Measurements from ENCODE around the gene GATD1. TPM values are rescaled to one million over a fixed set of nuclear protein-coding genes. Genes with fewer than 3 reads are reported as not detected.

Gene GATD1
- total RNA-seq, 2 experiments from 2014 or later: 109 to 117 TPM

- Histone ChIP-seq H3K27ac (ENCODE audit: low read depth, low read length, poor library complexity, severe bottlenecking) (no peak overlapping the region), H4K20me1 (ENCODE audit: insufficient read depth, low read length) (no peaks in the 10 kb centered on the region), H3K9me3 (ENCODE audit: low read length) (no peaks in the 10 kb centered on the region), H3K4me1 (ENCODE audit: insufficient read depth, low read length, poor library complexity, severe bottlenecking) (no peaks in the 10 kb centered on the region), H3K9me2 (ENCODE audit: insufficient read depth, low read length) (no peaks in the 10 kb centered on the region), H3K79me2 (ENCODE audit: insufficient read depth, low read depth, low read length) (no peaks in the 10 kb centered on the region), H3K4me2 (ENCODE audit: low read length) (no peak overlapping the region), H3K4me3 (ENCODE audit: low read depth, low read length, poor library complexity, severe bottlenecking) (no peak overlapping the region), H3K36me3 (ENCODE audit: insufficient read depth, low read length) (peaks cover 88% of the 10 kb centered on the region), H2AFZ (ENCODE audit: low read length) (no peak overlapping the region)
- ChIA-PET POLR2A (no interaction called here), CTCF (ENCODE audit: unreplicated experiment) (no interaction called here)
- BruUV-seq (replicated peaks): TSS peak; percentile 80
- intact Hi-C loops (cut with micrococcal nuclease; ENCODE audit: unreplicated experiment): no loop called here
- no peak for DNase-seq (ENCODE audit: low spot score)
- no peak for TF ChIP-seq EZH2phosphoT487 (IDR thresholded peaks at IDR 0.05; ENCODE audit: borderline replicate concordance, low read depth, low read length)
- TF ChIP-seq CTCF (conservative IDR thresholded peaks at IDR 0.05; ENCODE audit: low read length): no peak
Measured at GRCh38 chr11:767238-767637, 10.0 kb downstream of the GATD1 start.

- Histone ChIP-seq H3K36me3 (ENCODE audit: insufficient read depth, low read length) (peaks cover 88% of the 10 kb centered on the region), H3K4me3 (ENCODE audit: low read depth, low read length, poor library complexity, severe bottlenecking) (no peak overlapping the region), H2AFZ (ENCODE audit: low read length) (no peak overlapping the region), H3K79me2 (ENCODE audit: insufficient read depth, low read depth, low read length) (no peaks in the 10 kb centered on the region), H3K27ac (ENCODE audit: low read depth, low read length, poor library complexity, severe bottlenecking) (no peak overlapping the region), H4K20me1 (ENCODE audit: insufficient read depth, low read length) (no peaks in the 10 kb centered on the region), H3K4me1 (ENCODE audit: insufficient read depth, low read length, poor library complexity, severe bottlenecking) (no peaks in the 10 kb centered on the region), H3K9me2 (ENCODE audit: insufficient read depth, low read length) (no peaks in the 10 kb centered on the region), H3K9me3 (ENCODE audit: low read length) (no peaks in the 10 kb centered on the region), H3K4me2 (ENCODE audit: low read length) (no peak overlapping the region)
- no peak for DNase-seq (ENCODE audit: low spot score)
- no peak for TF ChIP-seq CTCF (conservative IDR thresholded peaks at IDR 0.05; ENCODE audit: low read length)
- no peak for TF ChIP-seq EZH2phosphoT487 (IDR thresholded peaks at IDR 0.05; ENCODE audit: borderline replicate concordance, low read depth, low read length)
- CTCF ChIA-PET (ENCODE audit: unreplicated experiment): no interaction called here
- POLR2A ChIA-PET: no interaction called here
- intact Hi-C loops (cut with micrococcal nuclease; ENCODE audit: unreplicated experiment): no loop called here
- no TSS peak for BruUV-seq (replicated peaks)
Measured at GRCh38 chr11:766936-767210, 10.4 kb downstream of the GATD1 start.

- Histone ChIP-seq H3K4me3 (ENCODE audit: low read depth, low read length, poor library complexity, severe bottlenecking) (no peak overlapping the region), H3K4me2 (ENCODE audit: low read length) (no peak overlapping the region), H2AFZ (ENCODE audit: low read length) (no peak overlapping the region), H3K36me3 (ENCODE audit: insufficient read depth, low read length) (peaks cover 88% of the 10 kb centered on the region), H3K9me3 (ENCODE audit: low read length) (no peaks in the 10 kb centered on the region), H3K27ac (ENCODE audit: low read depth, low read length, poor library complexity, severe bottlenecking) (no peak overlapping the region), H3K4me1 (ENCODE audit: insufficient read depth, low read length, poor library complexity, severe bottlenecking) (no peaks in the 10 kb centered on the region), H4K20me1 (ENCODE audit: insufficient read depth, low read length) (no peaks in the 10 kb centered on the region), H3K9me2 (ENCODE audit: insufficient read depth, low read length) (no peaks in the 10 kb centered on the region), H3K79me2 (ENCODE audit: insufficient read depth, low read depth, low read length) (no peaks in the 10 kb centered on the region)
- CTCF ChIA-PET (ENCODE audit: unreplicated experiment): no interaction called here
- POLR2A ChIA-PET: no interaction called here
- no peak for TF ChIP-seq CTCF (conservative IDR thresholded peaks at IDR 0.05; ENCODE audit: low read length)
- no peak for TF ChIP-seq EZH2phosphoT487 (IDR thresholded peaks at IDR 0.05; ENCODE audit: borderline replicate concordance, low read depth, low read length)
- intact Hi-C loops (cut with micrococcal nuclease; ENCODE audit: unreplicated experiment): no loop called here
- no peak for DNase-seq (ENCODE audit: low spot score)
- no TSS peak for BruUV-seq (replicated peaks)
Measured at GRCh38 chr11:766106-766935, 11.0 kb downstream of the GATD1 start.
